ENCODE data around the gene GRID1.

DNA sequence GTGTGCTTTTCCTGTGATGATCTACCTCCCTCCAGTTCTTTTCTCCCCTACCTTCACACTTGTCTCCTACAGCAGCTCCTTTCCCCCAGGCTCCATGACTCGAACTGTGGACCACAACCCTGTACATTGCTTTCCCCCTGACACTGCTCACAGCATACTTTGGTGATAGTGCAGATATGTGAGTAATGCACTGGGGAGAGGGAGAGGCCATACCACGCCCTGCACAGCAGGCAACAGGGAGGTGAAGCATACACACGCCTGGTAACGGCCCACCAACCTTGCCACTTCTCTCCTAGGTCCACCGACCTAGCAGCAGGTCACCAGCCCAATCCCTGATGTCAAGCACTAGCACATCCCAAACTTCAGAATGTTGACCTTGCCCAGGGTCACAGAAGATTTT lies 238.2 kb downstream of the GRID1 start:
- TF ChIP-seq, protein P1, sequence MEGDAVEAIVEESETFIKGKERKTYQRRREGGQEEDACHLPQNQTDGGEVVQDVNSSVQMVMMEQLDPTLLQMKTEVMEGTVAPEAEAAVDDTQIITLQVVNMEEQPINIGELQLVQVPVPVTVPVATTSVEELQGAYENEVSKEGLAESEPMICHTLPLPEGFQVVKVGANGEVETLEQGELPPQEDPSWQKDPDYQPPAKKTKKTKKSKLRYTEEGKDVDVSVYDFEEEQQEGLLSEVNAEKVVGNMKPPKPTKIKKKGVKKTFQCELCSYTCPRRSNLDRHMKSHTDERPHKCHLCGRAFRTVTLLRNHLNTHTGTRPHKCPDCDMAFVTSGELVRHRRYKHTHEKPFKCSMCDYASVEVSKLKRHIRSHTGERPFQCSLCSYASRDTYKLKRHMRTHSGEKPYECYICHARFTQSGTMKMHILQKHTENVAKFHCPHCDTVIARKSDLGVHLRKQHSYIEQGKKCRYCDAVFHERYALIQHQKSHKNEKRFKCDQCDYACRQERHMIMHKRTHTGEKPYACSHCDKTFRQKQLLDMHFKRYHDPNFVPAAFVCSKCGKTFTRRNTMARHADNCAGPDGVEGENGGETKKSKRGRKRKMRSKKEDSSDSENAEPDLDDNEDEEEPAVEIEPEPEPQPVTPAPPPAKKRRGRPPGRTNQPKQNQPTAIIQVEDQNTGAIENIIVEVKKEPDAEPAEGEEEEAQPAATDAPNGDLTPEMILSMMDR (IDR thresholded peaks at IDR 0.05): no peak
- no peak for TF ChIP-seq POLR2A (IDR thresholded peaks at IDR 0.05)

All from Peyer's patch (tissue), 4 donors.